Subcutaneous adipose tissue (tissue), 4 donors: ENCODE measurements around the gene MCC. TPM values are rescaled to one million over a fixed set of nuclear protein-coding genes. Genes with fewer than 3 reads are reported as not detected.

Experiments used
- CTCF ChIP-seq: fragments of 450-650 bp; IDR thresholded peaks from one replicate; pipeline ENCODE4 v1.5.1; 2016; ENCODE audit warnings: low read depth, mild to moderate bottlenecking, control low read depth, antibody characterized with exemption, moderate library complexity
- total RNA-seq, 4 donors: library from RNA; depleted of rRNA; stranded (reverse); fragments of >200 nt; gene quantifications; one replicate each; pipeline ENCODE4 v1.1.0, GENCODE V29; 2016

MCC gene
- total RNA-seq, 4 donors from 2014 or later: 15.0 to 57.3 (median 23.7) TPM

DNA sequence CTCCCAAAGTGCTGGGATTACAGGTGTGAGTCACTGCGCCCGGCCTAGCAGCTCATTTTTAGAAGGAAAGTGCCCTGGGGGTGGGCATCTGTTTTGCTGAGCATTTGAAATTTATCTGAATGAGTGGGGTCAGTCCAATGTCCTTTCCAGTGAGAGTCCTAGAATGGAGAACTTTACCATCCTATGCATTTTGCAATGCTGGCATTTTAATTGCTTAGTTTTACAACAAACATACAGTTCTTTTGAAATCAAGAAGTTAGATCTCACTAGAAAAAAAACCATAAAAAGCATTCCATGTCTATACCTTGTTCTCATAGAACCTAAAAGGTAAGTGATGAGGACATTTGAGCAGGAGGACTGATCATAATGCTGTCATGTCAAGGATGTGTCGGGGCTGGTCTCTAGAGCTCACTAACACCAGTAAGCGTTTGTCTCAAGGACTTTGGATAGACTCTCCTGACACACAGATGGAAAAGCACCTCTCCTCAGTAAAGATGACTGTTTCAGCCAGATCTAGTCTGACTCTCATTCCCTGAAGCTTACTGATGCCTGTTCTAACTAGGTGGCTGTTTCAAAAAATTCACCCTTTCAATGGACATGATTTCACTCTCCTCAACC is 427.7 kb downstream of the MCC start:
- no peak for TF ChIP-seq CTCF

GRCh38 chr5:113059232-113060040 is 428.8 kb downstream of the MCC start:
- TF ChIP-seq CTCF: no peak

- TF ChIP-seq CTCF: no peak
Observed at GRCh38 chr5:113058706-113059226, 429.5 kb downstream of the MCC start.

GRCh38 chr5:113058269-113058668 is 430.0 kb downstream of the MCC start:
- TF ChIP-seq CTCF: no peak

DNA sequence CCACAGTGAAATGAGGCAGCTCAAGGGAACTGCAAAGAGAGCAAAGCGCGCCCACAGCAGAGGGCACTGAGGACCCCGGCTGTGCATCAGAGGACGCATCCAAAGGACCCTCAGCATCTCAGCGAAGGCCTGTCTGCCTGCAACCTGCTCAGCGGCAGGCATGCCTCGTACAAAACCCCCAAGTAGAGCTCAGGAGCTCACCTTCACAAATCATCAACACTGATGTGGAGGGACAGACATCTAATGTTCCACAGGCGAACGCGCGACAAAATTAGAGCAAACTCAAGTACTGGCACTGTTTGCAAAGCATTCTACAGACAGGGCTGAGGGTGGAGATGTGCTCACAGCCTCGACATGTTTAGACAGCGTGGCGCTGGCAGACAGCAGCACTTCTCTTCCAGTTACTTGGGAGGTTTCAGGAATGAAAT is 430.7 kb downstream of the MCC start:
- no peak for TF ChIP-seq CTCF

GRCh38 chr5:113056988-113057387 is 431.3 kb downstream of the MCC start:
- TF ChIP-seq CTCF: no peak

- no peak for TF ChIP-seq CTCF
Observed at GRCh38 chr5:113054899-113055298, 433.4 kb downstream of the MCC start.
